DMS79 (cell line): ENCODE data around the gene FAM170B.

Experiments used
- DNase-seq: peaks from one replicate; lab custom pipeline; 2025; lab: John Stamatoyannopoulos, UW

Gene FAM170B

GRCh38 chr10:49120911-49121310 lies 12.9 kb downstream of the FAM170B start:
- DNase-seq, result no peak

- DNase-seq, result no peak
These were observed 14.1 kb downstream of the FAM170B start for GRCh38 chr10:49119746-49120145.

GRCh38 chr10:49118430-49119074 lies 15.3 kb downstream of the FAM170B start:
- no peak for DNase-seq

- DNase-seq, result no peak
These were observed 16.3 kb downstream of the FAM170B start for GRCh38 chr10:49117376-49118070.

- no peak for DNase-seq
These were observed 17.1 kb downstream of the FAM170B start for GRCh38 chr10:49116509-49117375.

- no peak for DNase-seq
These were observed 17.9 kb downstream of the FAM170B start for GRCh38 chr10:49115796-49116508.

GRCh38 chr10:49115015-49115795 lies 18.6 kb downstream of the FAM170B start, which contains the start of gene VSTM4:
Gene VSTM4 (minus strand): TSS chr10:49115522. CDS start chr10:49115485, 37 bp downstream.
- DNase-seq, result no peak

- no peak for DNase-seq
These were observed 19.2 kb downstream of the FAM170B start for GRCh38 chr10:49114718-49115014.

GRCh38 chr10:49113741-49114141 lies 20.1 kb downstream of the FAM170B start:
- DNase-seq, result no peak

GRCh38 chr10:49112851-49113250 lies 21.0 kb downstream of the FAM170B start:
- no peak for DNase-seq

- no peak for DNase-seq
These were observed 21.7 kb downstream of the FAM170B start for GRCh38 chr10:49112098-49112497.

GRCh38 chr10:49111320-49111698 lies 22.5 kb downstream of the FAM170B start:
- DNase-seq, result no peak

- DNase-seq, result no peak
These were observed 23.0 kb downstream of the FAM170B start for GRCh38 chr10:49110684-49111319.

GRCh38 chr10:49109669-49110340 lies 24.0 kb downstream of the FAM170B start:
- DNase-seq, result no peak

- DNase-seq, result no peak
These were observed 25.2 kb downstream of the FAM170B start for GRCh38 chr10:49108656-49109055.

GRCh38 chr10:49107887-49108267 lies 25.9 kb downstream of the FAM170B start:
- DNase-seq, result no peak

GRCh38 chr10:49107111-49107886 lies 26.5 kb downstream of the FAM170B start:
- DNase-seq, result no peak

- DNase-seq, result no peak
These were observed 27.4 kb downstream of the FAM170B start for GRCh38 chr10:49106451-49106850.

GRCh38 chr10:49105076-49105475 lies 28.7 kb downstream of the FAM170B start:
- DNase-seq, result no peak

GRCh38 chr10:49104323-49104722 lies 29.5 kb downstream of the FAM170B start:
- DNase-seq, result no peak
